Hypothalamus (tissue), 51 donors: ENCODE measurements around the gene DMD.
A peak's percentile ranks its signal among the peaks of the same experiment; 100 is the strongest.
"Not testable (repeated sequence)": the region's sequence is repeated elsewhere in the genome, so short reads cannot be mapped to it uniquely, and the experiment has no call there.

ENCODE experiments used
- DNase-seq, 51 donors: peaks; one replicate each; lab custom pipeline; 2025; lab: John Stamatoyannopoulos, UW

DMD gene

GRCh38 chrX:31384471-31384870 lies 1826.9 kb downstream of the DMD start:
- peak in 9 of 51 donors; percentile 0 to 17 (median 1) for DNase-seq

GRCh38 chrX:31383991-31384390 lies 1827.4 kb downstream of the DMD start:
- DNase-seq, result no peak

- not testable (repeated sequence) for DNase-seq
Observed at GRCh38 chrX:31378973-31379372, 1832.4 kb downstream of the DMD start.

- DNase-seq, result not testable (repeated sequence)
Observed at GRCh38 chrX:31377821-31378220, 1833.5 kb downstream of the DMD start.

GRCh38 chrX:31376408-31377022 lies 1834.8 kb downstream of the DMD start:
- DNase-seq, result peak in 5 of 51 donors; percentile 0 to 8 (median 0)

- DNase-seq, result no peak
Observed at GRCh38 chrX:31374786-31375185, 1836.6 kb downstream of the DMD start.

GRCh38 chrX:31371956-31372355 lies 1839.4 kb downstream of the DMD start:
- no peak for DNase-seq

- DNase-seq, result no peak
Observed at GRCh38 chrX:31367816-31368215, 1843.5 kb downstream of the DMD start.

- DNase-seq, result no peak
Observed at GRCh38 chrX:31366041-31366440, 1845.3 kb downstream of the DMD start.

GRCh38 chrX:31356275-31357212 lies 1854.8 kb downstream of the DMD start:
- no peak for DNase-seq

- DNase-seq, result no peak
Observed at GRCh38 chrX:31355206-31355955, 1856.0 kb downstream of the DMD start.

GRCh38 chrX:31353095-31353494 lies 1858.3 kb downstream of the DMD start:
- no peak for DNase-seq

- no peak for DNase-seq
Observed at GRCh38 chrX:31350808-31351074, 1860.6 kb downstream of the DMD start.

- no peak for DNase-seq
Observed at GRCh38 chrX:31349515-31349914, 1861.8 kb downstream of the DMD start.

- DNase-seq, result no peak
Observed at GRCh38 chrX:31340587-31340986, 1870.8 kb downstream of the DMD start.

GRCh38 chrX:31338991-31339350 lies 1872.4 kb downstream of the DMD start:
- DNase-seq, result no peak

GRCh38 chrX:31337332-31337731 lies 1874.0 kb downstream of the DMD start:
- DNase-seq, result no peak

- no peak for DNase-seq
Observed at GRCh38 chrX:31336419-31336818, 1874.9 kb downstream of the DMD start.

GRCh38 chrX:31334997-31335396 lies 1876.4 kb downstream of the DMD start:
- no peak for DNase-seq

- no peak for DNase-seq
Observed at GRCh38 chrX:31333165-31333831, 1878.1 kb downstream of the DMD start.

GRCh38 chrX:31331928-31332327 lies 1879.4 kb downstream of the DMD start:
- DNase-seq, result no peak
